Liver (tissue), 9 donors: Measurements from ENCODE around the gene ZC3H7B. TPM values are rescaled to one million over a fixed set of nuclear protein-coding genes. Genes with fewer than 3 reads are reported as not detected.
"Not testable (repeated sequence)": the region's sequence is repeated elsewhere in the genome, so short reads cannot be mapped to it uniquely, and the experiment has no call there.

Source experiments
- DNase-seq: peaks from one replicate; pipeline ENCODE4 v3.0.0-alpha.2; 2017; ENCODE audit warnings: low spot score
- H3K27ac ChIP-seq, 2 donors: one replicate each; pipeline ENCODE4 v1.7.0; 2013; ENCODE audit warnings: inconsistent platforms in 2 of 2, low read length in 2 of 2, control low read depth in 1 of 2, low read depth in 1 of 2, mild to moderate bottlenecking in 1 of 2
- H3K27me3 ChIP-seq, 4 donors: one replicate each; pipeline versions ENCODE4 v1.6.1 to v1.7.0; 2013; ENCODE audit warnings: low read length in 3 of 4, inconsistent platforms in 1 of 4, mild to moderate bottlenecking in 1 of 4, moderate library complexity in 1 of 4; ENCODE audit not compliant: control insufficient read depth in 4 of 4, insufficient read depth in 4 of 4
- H3K36me3 ChIP-seq, 4 donors: one replicate each; pipeline versions ENCODE4 v1.6.1 to v1.7.0; 2013; ENCODE audit warnings: low read length in 3 of 4, mild to moderate bottlenecking in 3 of 4, low read depth in 1 of 4, moderate library complexity in 1 of 4; ENCODE audit not compliant: control insufficient read depth in 4 of 4, insufficient read depth in 3 of 4
- H3K4me1 ChIP-seq, 4 donors: one replicate each; pipeline versions ENCODE4 v1.6.1 to v1.7.0; 2013; ENCODE audit warnings: low read length in 3 of 4, mild to moderate bottlenecking in 3 of 4, moderate library complexity in 1 of 4; ENCODE audit not compliant: control insufficient read depth in 4 of 4, insufficient read depth in 4 of 4
- H3K4me3 ChIP-seq, 3 donors: one replicate each; pipeline versions ENCODE4 v1.6.1 to v1.7.0; 2013; ENCODE audit warnings: low read length in 3 of 3, control low read depth in 1 of 3, low read depth in 1 of 3, mild to moderate bottlenecking in 1 of 3
- H3K9ac ChIP-seq, 2 donors: one replicate each; pipeline ENCODE4 v1.7.0; 2013; ENCODE audit warnings: low read length in 2 of 2, mild to moderate bottlenecking in 2 of 2, moderate library complexity in 2 of 2, control low read depth in 1 of 2, low read depth in 1 of 2
- H3K9me3 ChIP-seq, 4 donors: one replicate each; pipeline versions ENCODE4 v1.6.1 to v1.7.0; 2013; ENCODE audit warnings: low read length in 3 of 4; ENCODE audit not compliant: control insufficient read depth in 4 of 4
- FOXA2 ChIP-seq: IDR thresholded peaks from 2 replicates; pipeline ENCODE4 v1.6.1; 2016; ENCODE audit warnings: antibody characterized with exemption
- GABPA ChIP-seq, 2 donors: IDR thresholded peaks in 1 of 2; conservative IDR thresholded peaks in 1 of 2; 2 replicates each; pipeline ENCODE4 v1.6.1; 2016; ENCODE audit warnings: antibody characterized with exemption in 2 of 2, mild to moderate bottlenecking in 1 of 2, moderate library complexity in 1 of 2
- HNF4A ChIP-seq, 2 donors: conservative IDR thresholded peaks; 2 replicates each; pipeline ENCODE4 v1.6.1; 2016; ENCODE audit warnings: antibody characterized with exemption in 2 of 2, mild to moderate bottlenecking in 2 of 2
- HNF4G ChIP-seq: IDR thresholded peaks from 2 replicates; pipeline ENCODE4 v1.6.1; 2016; ENCODE audit warnings: antibody characterized with exemption
- NR2F2 ChIP-seq: IDR thresholded peaks from 2 replicates; pipeline ENCODE4 v1.6.1; 2016; ENCODE audit warnings: antibody characterized with exemption
- RAD21 ChIP-seq, 2 donors: IDR thresholded peaks; 2 replicates each; pipeline ENCODE4 v1.6.1; 2016; ENCODE audit warnings: antibody characterized with exemption in 2 of 2, mild to moderate bottlenecking in 2 of 2
- RXRA ChIP-seq, 2 donors: IDR thresholded peaks; 2 replicates each; pipeline ENCODE4 v1.6.1; 2017 to 2018; ENCODE audit warnings: antibody characterized with exemption in 2 of 2, mild to moderate bottlenecking in 1 of 2
- SP1 ChIP-seq: IDR thresholded peaks from 2 replicates; pipeline ENCODE4 v1.6.1; 2018; ENCODE audit warnings: antibody characterized with exemption, mild to moderate bottlenecking
- TAF1 ChIP-seq: conservative IDR thresholded peaks from 2 replicates; pipeline ENCODE4 v1.6.1; 2016; ENCODE audit warnings: antibody characterized with exemption, mild to moderate bottlenecking
- YY1 ChIP-seq: IDR thresholded peaks from 2 replicates; pipeline ENCODE4 v1.6.1; 2016; ENCODE audit warnings: antibody characterized with exemption, mild to moderate bottlenecking
- WGBS: extraction: QIAGEN DNeasy Blood & Tissue Kit; methylation state at CpG from one replicate; pipeline ENCODE4 v1.1.7; 2013; 5-methylcytosine and 5-hydroxymethylcytosine counted together
- polyA plus RNA-seq, 2 donors: library from polyadenylated mRNA; stranded (reverse) in 1 of 2; unstranded in 1 of 2; fragments of 200-250 nt in 1 of 2; fragments of >200 nt in 1 of 2; fragmentation: Nextera tagmentation in 1 of 2; extraction: Ambion mirVana in 1 of 2; gene quantifications; one replicate each; pipeline versions ENCODE4 v1.2.1 to v1.2.3, GENCODE V29; 2013 to 2015
- total RNA-seq, 2 donors: library from RNA; depleted of rRNA; stranded (reverse); fragments of >200 nt; gene quantifications; one replicate each; pipeline ENCODE4 v1.2.3, GENCODE V29; 2014
- TF ChIP-seq, protein P1 (sequence below): fragments of 150-350 bp; IDR thresholded peaks from 2 replicates; pipeline ENCODE4 v1.5.1; 2017; ENCODE audit warnings: improper control_type of control experiment, low read depth, low read length; ENCODE audit not compliant: missing input control
- TF ChIP-seq, protein P2 (sequence below): IDR thresholded peaks from 2 replicates; pipeline ENCODE4 v1.6.1; 2016; ENCODE audit warnings: antibody characterized with exemption
- TF ChIP-seq, protein P3 (sequence below): IDR thresholded peaks from 2 replicates; pipeline ENCODE4 v1.6.1; 2016; ENCODE audit warnings: antibody characterized with exemption
- TF ChIP-seq, protein P4 (sequence below): IDR thresholded peaks from 2 replicates; pipeline ENCODE4 v1.6.1; 2016; ENCODE audit warnings: antibody characterized with exemption
- donor health status: healthy.
- donor health status: healthy.
- donor health status: healthy.
- donor health status: healthy.
- donor health status: healthy.

The ZC3H7B gene
- total and polyA plus RNA-seq, 4 donors, result 6.6 to 50.2 (median 26.1) TPM

DNA sequence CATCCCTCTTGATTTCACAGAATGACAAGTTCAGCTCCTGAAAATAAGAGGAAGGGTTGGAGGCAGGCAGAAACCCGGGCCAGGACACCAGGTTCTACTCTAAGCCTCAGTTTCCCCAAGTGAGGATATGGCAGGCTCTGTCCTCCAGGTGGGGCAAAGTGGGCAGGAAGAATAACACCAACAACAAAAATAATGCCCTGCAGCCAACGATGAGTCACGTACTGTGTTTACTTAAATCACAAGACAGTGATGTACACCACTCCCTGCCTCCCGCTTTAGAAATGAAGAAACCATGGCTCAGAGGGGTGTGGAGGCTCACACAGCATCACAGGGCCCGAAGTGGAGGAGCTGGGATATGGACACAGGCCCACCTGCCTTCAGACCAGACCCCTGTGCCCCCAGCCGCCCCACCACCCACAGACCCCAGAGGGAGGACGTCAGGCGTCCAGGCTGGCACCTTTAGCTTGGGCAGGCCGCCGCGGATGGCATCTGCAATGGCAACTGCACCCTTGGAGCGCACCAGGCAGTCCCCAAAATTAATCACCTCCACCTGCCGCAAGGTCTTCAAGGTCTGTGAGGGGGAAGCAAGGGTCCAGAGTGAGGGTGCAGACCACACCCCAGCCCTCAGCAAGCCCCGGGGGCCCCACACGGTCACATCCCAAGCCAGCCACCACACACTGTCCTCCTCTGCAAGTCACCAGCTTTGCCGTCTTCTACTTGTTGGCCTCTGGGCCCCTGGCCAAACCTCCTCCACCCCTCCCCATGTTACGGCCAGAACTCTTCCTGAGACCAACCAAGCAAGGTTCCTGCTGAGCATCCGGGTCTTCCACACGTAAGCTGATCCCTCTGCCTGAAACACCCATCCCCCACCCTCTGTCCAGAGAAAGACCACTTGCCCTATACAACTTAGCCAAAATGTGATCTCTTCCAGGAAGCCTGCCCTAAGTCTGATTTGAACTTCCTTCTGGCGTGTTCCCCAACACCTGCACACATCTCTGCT, 44.8 kb upstream of the ZC3H7B start (continued):
- TF ChIP-seq, protein P1, sequence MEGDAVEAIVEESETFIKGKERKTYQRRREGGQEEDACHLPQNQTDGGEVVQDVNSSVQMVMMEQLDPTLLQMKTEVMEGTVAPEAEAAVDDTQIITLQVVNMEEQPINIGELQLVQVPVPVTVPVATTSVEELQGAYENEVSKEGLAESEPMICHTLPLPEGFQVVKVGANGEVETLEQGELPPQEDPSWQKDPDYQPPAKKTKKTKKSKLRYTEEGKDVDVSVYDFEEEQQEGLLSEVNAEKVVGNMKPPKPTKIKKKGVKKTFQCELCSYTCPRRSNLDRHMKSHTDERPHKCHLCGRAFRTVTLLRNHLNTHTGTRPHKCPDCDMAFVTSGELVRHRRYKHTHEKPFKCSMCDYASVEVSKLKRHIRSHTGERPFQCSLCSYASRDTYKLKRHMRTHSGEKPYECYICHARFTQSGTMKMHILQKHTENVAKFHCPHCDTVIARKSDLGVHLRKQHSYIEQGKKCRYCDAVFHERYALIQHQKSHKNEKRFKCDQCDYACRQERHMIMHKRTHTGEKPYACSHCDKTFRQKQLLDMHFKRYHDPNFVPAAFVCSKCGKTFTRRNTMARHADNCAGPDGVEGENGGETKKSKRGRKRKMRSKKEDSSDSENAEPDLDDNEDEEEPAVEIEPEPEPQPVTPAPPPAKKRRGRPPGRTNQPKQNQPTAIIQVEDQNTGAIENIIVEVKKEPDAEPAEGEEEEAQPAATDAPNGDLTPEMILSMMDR, result no peak

DNA sequence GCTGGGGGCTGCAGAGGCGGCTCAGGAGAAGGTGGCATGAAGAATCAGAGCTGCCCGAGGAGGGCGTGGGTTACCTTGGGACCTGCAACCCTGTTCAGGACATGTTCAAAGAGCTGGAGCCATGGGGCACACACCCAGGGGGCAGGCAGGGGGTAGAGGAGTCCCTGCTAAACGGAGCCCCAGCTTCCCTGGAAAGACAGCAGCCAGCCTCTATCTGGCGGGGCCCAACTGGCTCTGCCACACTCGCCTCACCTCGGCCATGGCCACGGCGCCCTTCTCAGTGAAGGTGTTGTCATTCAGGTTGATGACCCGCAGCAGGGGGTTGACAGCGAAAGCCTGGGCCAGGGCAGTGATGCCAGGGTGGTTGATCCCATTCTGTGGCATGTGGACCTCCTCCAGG, 43.6 kb upstream of the ZC3H7B start:
- H3K4me3 ChIP-seq, result no peak overlapping the region
- no peak for DNase-seq
- 97% methylated on average over 11 of the region's 11 CpGs for WGBS
- no peaks in the 10 kb centered on the region for H3K27me3 ChIP-seq
- no peak overlapping the region for H3K27ac ChIP-seq
- H3K4me1 ChIP-seq, result no peaks in the 10 kb centered on the region
- no peak for TF ChIP-seq NR2F2
- TF ChIP-seq YY1, result no peak
- TF ChIP-seq, protein P2, sequence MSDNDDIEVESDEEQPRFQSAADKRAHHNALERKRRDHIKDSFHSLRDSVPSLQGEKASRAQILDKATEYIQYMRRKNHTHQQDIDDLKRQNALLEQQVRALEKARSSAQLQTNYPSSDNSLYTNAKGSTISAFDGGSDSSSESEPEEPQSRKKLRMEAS, result no peak
- peaks cover 13 to 88% (median 40%) of the 10 kb centered on the region in 4 donors for H3K36me3 ChIP-seq
- H3K9ac ChIP-seq, result no peak overlapping the region
- H3K9me3 ChIP-seq, result no peaks in the 10 kb centered on the region

DNA sequence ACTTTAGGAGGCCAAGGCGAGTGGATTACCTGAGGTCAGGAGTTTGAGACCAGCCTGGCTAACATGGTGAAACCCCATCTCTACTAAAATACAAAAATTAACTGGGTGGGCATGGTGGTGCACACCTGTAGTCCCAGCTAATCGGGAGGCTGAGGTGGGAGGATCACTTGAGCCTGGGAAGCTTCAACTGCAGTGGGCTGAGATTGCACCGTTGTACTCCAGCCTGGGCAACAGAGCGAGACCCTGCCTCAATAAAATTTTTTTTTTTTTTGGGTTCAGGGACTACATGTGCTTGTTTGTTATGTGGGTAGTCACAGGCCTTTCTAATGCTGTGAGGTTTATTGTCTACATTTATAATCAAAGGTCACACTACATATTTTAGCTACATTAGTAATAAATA, 41.6 kb upstream of the ZC3H7B start:
- H3K4me1 ChIP-seq, H3K27me3 ChIP-seq, H3K27ac ChIP-seq, DNase-seq, H3K9ac ChIP-seq, H3K9me3 ChIP-seq, H3K4me3 ChIP-seq: not testable (repeated sequence)
- peaks cover 23 to 91% (median 40%) of the 10 kb centered on the region in 4 donors for H3K36me3 ChIP-seq
- WGBS, result 98% methylated on average over 4 of the region's 4 CpGs

DNA sequence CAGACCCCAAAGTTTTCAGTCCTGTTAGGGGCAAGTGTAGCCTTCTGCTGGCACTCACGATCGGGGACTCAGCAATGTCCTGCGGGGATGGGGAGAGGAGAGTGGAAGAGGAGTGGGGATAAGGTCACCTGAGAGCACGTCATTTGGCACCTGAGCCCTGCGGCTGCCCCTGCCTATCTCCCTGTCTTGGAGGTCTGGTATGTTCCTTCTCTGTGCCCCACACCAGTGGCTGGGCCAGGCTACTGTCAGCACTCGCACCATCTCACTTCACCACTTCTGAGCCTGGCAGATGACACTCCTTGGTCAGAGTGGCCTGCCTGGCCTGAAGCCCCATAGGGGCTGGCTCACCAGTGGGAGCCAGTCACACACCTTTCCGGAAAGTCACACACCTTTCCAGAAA, 40.5 kb upstream of the ZC3H7B start:
- H3K9me3 ChIP-seq, result no peaks in the 10 kb centered on the region
- H3K9ac ChIP-seq, result no peak overlapping the region
- no peak overlapping the region for H3K27ac ChIP-seq
- 95% methylated on average over 7 of the region's 7 CpGs for WGBS
- H3K4me3 ChIP-seq, result no peak overlapping the region
- no peaks in the 10 kb centered on the region for H3K4me1 ChIP-seq
- no peak for DNase-seq
- peaks cover 24 to 91% (median 40%) of the 10 kb centered on the region in 4 donors for H3K36me3 ChIP-seq
- TF ChIP-seq RAD21 (IDR thresholded peaks at IDR 0.05) (no peak), TAF1 (no peak), HNF4A (conservative IDR thresholded peaks at IDR 0.05) (no peak), SP1 (no peak), FOXA2 (no peak), GABPA (IDR thresholded peaks at IDR 0.05 in 1 of 2, conservative IDR thresholded peaks at IDR 0.05 in 1 of 2) (no peak), RXRA (IDR thresholded peaks at IDR 0.05) (no peak), NR2F2 (no peak), HNF4G (no peak)
- TF ChIP-seq, protein P2, result no peak
- TF ChIP-seq, protein P3, sequence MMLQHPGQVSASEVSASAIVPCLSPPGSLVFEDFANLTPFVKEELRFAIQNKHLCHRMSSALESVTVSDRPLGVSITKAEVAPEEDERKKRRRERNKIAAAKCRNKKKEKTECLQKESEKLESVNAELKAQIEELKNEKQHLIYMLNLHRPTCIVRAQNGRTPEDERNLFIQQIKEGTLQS, result no peak
- TF ChIP-seq, protein P4, sequence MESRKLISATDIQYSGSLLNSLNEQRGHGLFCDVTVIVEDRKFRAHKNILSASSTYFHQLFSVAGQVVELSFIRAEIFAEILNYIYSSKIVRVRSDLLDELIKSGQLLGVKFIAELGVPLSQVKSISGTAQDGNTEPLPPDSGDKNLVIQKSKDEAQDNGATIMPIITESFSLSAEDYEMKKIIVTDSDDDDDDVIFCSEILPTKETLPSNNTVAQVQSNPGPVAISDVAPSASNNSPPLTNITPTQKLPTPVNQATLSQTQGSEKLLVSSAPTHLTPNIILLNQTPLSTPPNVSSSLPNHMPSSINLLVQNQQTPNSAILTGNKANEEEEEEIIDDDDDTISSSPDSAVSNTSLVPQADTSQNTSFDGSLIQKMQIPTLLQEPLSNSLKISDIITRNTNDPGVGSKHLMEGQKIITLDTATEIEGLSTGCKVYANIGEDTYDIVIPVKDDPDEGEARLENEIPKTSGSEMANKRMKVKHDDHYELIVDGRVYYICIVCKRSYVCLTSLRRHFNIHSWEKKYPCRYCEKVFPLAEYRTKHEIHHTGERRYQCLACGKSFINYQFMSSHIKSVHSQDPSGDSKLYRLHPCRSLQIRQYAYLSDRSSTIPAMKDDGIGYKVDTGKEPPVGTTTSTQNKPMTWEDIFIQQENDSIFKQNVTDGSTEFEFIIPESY, result no peak
- no peaks in the 10 kb centered on the region for H3K27me3 ChIP-seq
